Measurements from ENCODE around the gene EOMES. TPM values are rescaled to one million over a fixed set of nuclear protein-coding genes. Genes with fewer than 3 reads are reported as not detected.

Gene EOMES
- total and polyA plus RNA-seq, 2 of the 4 experiments (the other 2 are of a cell fraction), result not detected

GRCh38 chr3:27708250-27708649, 13.9 kb downstream of the EOMES start (continued):
- no peak for TF ChIP-seq RAD21 (IDR thresholded peaks at IDR 0.05; ENCODE audit: low read length)
- no peak for TF ChIP-seq MXI1 (IDR thresholded peaks at IDR 0.05; ENCODE audit: borderline replicate concordance, low read depth, low read length)

- no TSS peak for BruUV-seq (replicated peaks)
- Histone ChIP-seq H3K4me1 (ENCODE audit: control insufficient read depth, insufficient read depth, low read length) (no peaks in the 10 kb centered on the region), H3K56ac (ENCODE audit: extremely low read depth, insufficient read depth, low read length) (no peak overlapping the region), H3K4ac (ENCODE audit: low read depth, low read length) (no peak overlapping the region), H3K36me3 (ENCODE audit: control insufficient read depth, insufficient read depth, low read length) (no peaks in the 10 kb centered on the region), H3K4me2 (ENCODE audit: low read depth, low read length) (no peak overlapping the region), H3K79me1 (ENCODE audit: low read depth in 1 of 2, low read length in 2 of 2) (no peaks in the 10 kb centered on the region), H2BK20ac (ENCODE audit: low read depth, low read length) (no peak overlapping the region), H4K91ac (ENCODE audit: insufficient read depth, low read depth, low read length) (no peak overlapping the region), H2AFZ (replicated peaks; ENCODE audit: low read length, poor library complexity) (no peak overlapping the region), H3K14ac (replicated peaks; ENCODE audit: low read depth, low read length) (no peak overlapping the region), H2BK120ac (ENCODE audit: low read depth, low read length) (no peak overlapping the region), H4K5ac (ENCODE audit: low read depth, low read length) (no peak overlapping the region), H4K20me1 (ENCODE audit: insufficient read depth, low read length) (no peaks in the 10 kb centered on the region), H3K9me1 (ENCODE audit: insufficient read depth, low read length) (no peaks in the 10 kb centered on the region), H3K4me3 (ENCODE audit: insufficient read depth, low read depth, low read length) (no peak overlapping the region), H2AK5ac (ENCODE audit: low read depth, low read length) (no peak overlapping the region), H3K18ac (ENCODE audit: low read depth, low read length) (no peak overlapping the region), H3K9me3 (ENCODE audit: control insufficient read depth, insufficient read depth, low read length) (no peaks in the 10 kb centered on the region), H2BK5ac (ENCODE audit: low read depth, low read length, poor library complexity, severe bottlenecking) (no peak overlapping the region), H2AK9ac (replicated peaks; ENCODE audit: low read depth, low read length, poor library complexity) (no peak overlapping the region), H3K9ac (ENCODE audit: low read depth, low read length) (no peak overlapping the region), H4K8ac (ENCODE audit: low read depth in 2 of 2, low read length in 2 of 2) (no peak overlapping the region), H3K27ac (ENCODE audit: insufficient read depth, low read length) (no peak overlapping the region), H3K27me3 (ENCODE audit: control insufficient read depth, insufficient read depth, low read length) (peaks cover 2% of the 10 kb centered on the region; the same call in 1 of the 2 replicates), H2BK15ac (ENCODE audit: low read depth, low read length) (no peak overlapping the region), H3K23ac (ENCODE audit: low read depth, low read length) (no peak overlapping the region)
- in situ Hi-C loops (cut with MboI; ENCODE audit: low sequenced_read_pairs) (no loop called here), intact Hi-C loops (cut with micrococcal nuclease) (no loop called here), dilution Hi-C loops (cut with HindIII; ENCODE audit: low sequenced_read_pairs, unreplicated experiment) (no loop called here)
- CTCF ChIA-PET, result no interaction called here
- no peak for TF ChIP-seq BHLHE40 (IDR thresholded peaks at IDR 0.05; ENCODE audit: low read depth, low read length)
- no peak for TF ChIP-seq CTCF (conservative IDR thresholded peaks at IDR 0.05; ENCODE audit: low read depth, low read length)
- no peak for TF ChIP-seq MXI1 (IDR thresholded peaks at IDR 0.05; ENCODE audit: borderline replicate concordance, low read depth, low read length)
- no peak for TF ChIP-seq RFX5 (IDR thresholded peaks at IDR 0.05; ENCODE audit: low read depth, low read length)
- no peak for TF ChIP-seq CHD1 (IDR thresholded peaks at IDR 0.05; ENCODE audit: low read depth, low read length)
- TF ChIP-seq NFE2L2 (IDR thresholded peaks at IDR 0.05; ENCODE audit: low read depth, low read length), result no peak
- TF ChIP-seq CEBPB (IDR thresholded peaks at IDR 0.05; ENCODE audit: low read depth, low read length), result no peak
- no peak for TF ChIP-seq POLR2A (IDR thresholded peaks at IDR 0.05; ENCODE audit: low read depth, low read length)
- POLR2A ChIA-PET (ENCODE audit: unreplicated experiment), result no interaction called here
- no peak for ATAC-seq (ENCODE audit: low read depth)
- DNase-seq, result no peak
- 75 to 100% methylated on average over 1 of the region's 3 CpGs for WGBS, 2 experiments (ENCODE audit: extremely low coverage in 2 of 2, insufficient read length in 1 of 2)
Measured at GRCh38 chr3:27699067-27699466, 23.1 kb downstream of the EOMES start.
